Fibroblast of lung (primary cell): Measurements from ENCODE around the gene PFDN6. TPM values are rescaled to one million over a fixed set of nuclear protein-coding genes. Genes with fewer than 3 reads are reported as not detected.

Experiments
- DNase-seq, 2 donors: peaks; one replicate each; pipeline versions ENCODE4 v3.0.0 to v3.0.0-alpha.2; 2010; ENCODE audit warnings: low read depth in 2 of 2
- H2AFZ ChIP-seq: 2 replicates; pipeline ENCODE4 v1.5.1; 2012; ENCODE audit warnings: low read length, control low read depth, inconsistent platforms
- H3K27ac ChIP-seq: 2 replicates; pipeline ENCODE4 v1.5.1; 2011; ENCODE audit warnings: low read length, control low read depth; ENCODE audit not compliant: insufficient read depth
- H3K27me3 ChIP-seq: 2 replicates; pipeline ENCODE4 v1.5.1; 2011; ENCODE audit warnings: mild to moderate bottlenecking, low read length; ENCODE audit not compliant: control insufficient read depth, insufficient read depth
- H3K36me3 ChIP-seq: 2 replicates; pipeline ENCODE4 v1.5.1; 2011; ENCODE audit warnings: low read length; ENCODE audit not compliant: control insufficient read depth, insufficient read depth
- H3K4me1 ChIP-seq: 2 replicates; pipeline ENCODE4 v1.5.1; 2011; ENCODE audit warnings: low read length; ENCODE audit not compliant: control insufficient read depth, insufficient read depth; ENCODE audit errors: extremely low read depth
- H3K4me2 ChIP-seq: 2 replicates; pipeline ENCODE4 v1.5.1; 2011; ENCODE audit warnings: low read length, control low read depth; ENCODE audit not compliant: insufficient read depth; ENCODE audit errors: extremely low read depth
- H3K4me3 ChIP-seq, 4 experiments: fragments of 200-600 bp in 1 of 4; sonication (generic) in 1 of 4; replicated peaks in 1 of 4; 2 replicates each; pipeline ENCODE4 v1.5.1; 2011 to 2016; ENCODE audit warnings: low read length in 4 of 4, low read depth in 3 of 4, mild to moderate bottlenecking in 3 of 4, control low read depth in 2 of 4, inconsistent platforms in 1 of 4, mixed read lengths in 1 of 4; ENCODE audit not compliant: insufficient read depth in 1 of 4; ENCODE audit errors: control extremely low read depth in 1 of 4
- H3K79me2 ChIP-seq: 2 replicates; pipeline ENCODE4 v1.5.1; 2012; ENCODE audit warnings: mild to moderate bottlenecking, low read length, inconsistent platforms; ENCODE audit not compliant: control insufficient read depth, insufficient read depth
- H3K9ac ChIP-seq: 2 replicates; pipeline ENCODE4 v1.5.1; 2011; ENCODE audit warnings: mild to moderate bottlenecking, low read length, control low read depth; ENCODE audit not compliant: insufficient read depth
- H3K9me3 ChIP-seq: 2 replicates; pipeline ENCODE4 v1.5.1; 2012; ENCODE audit warnings: low read depth, low read length; ENCODE audit not compliant: control insufficient read depth, insufficient read depth
- H4K20me1 ChIP-seq: 2 replicates; pipeline ENCODE4 v1.5.1; 2011; ENCODE audit warnings: low read length; ENCODE audit not compliant: control insufficient read depth, insufficient read depth; ENCODE audit errors: extremely low read depth
- CTCF ChIP-seq, 2 donors: IDR thresholded peaks in 1 of 2; conservative IDR thresholded peaks in 1 of 2; 1 replicate in 1 of 2; 2 replicates in 1 of 2; pipeline ENCODE4 v1.5.1; 2011 to 2012; ENCODE audit warnings: low read length in 2 of 2, control low read depth in 1 of 2, inconsistent platforms in 1 of 2, low read depth in 1 of 2, mild to moderate bottlenecking in 1 of 2
- EZH2 ChIP-seq: IDR thresholded peaks from 2 replicates; pipeline ENCODE4 v1.5.1; 2012; ENCODE audit warnings: low read length, control low read depth, mild to moderate bottlenecking; ENCODE audit errors: missing control alignments
- polyA plus RNA-seq, 2 donors: library from polyadenylated mRNA; depleted of rRNA in 1 of 2; stranded (reverse) in 1 of 2; unstranded in 1 of 2; fragments of >200 nt; gene quantifications; 2 replicates each; pipeline ENCODE4 v1.2.1, GENCODE V29; 2011 to 2012; ENCODE audit warnings: missing spikeins in 1 of 2
- total RNA-seq: library from RNA; depleted of rRNA; stranded (reverse); fragments of >200 nt; gene quantifications from 2 replicates; pipeline ENCODE4 v1.2.1, GENCODE V29; 2014

The PFDN6 gene
- total and polyA plus RNA-seq, 2 donors (not counting 1 experiment from before 2014, with no cell fraction given) = 39.8 to 46.7 TPM

GRCh38 chr6:33315793-33316602 is 26.6 kb downstream of the PFDN6 start:
- H3K9ac ChIP-seq = no peak overlapping the region
- peaks cover 14% of the 10 kb centered on the region for H3K36me3 ChIP-seq
- no peak for DNase-seq
- no peak overlapping the region for H3K4me2 ChIP-seq
- H2AFZ ChIP-seq = no peak overlapping the region
- H3K4me1 ChIP-seq = peaks cover 32% of the 10 kb centered on the region
- peaks cover 52% of the 10 kb centered on the region for H3K79me2 ChIP-seq
- no peak overlapping the region for H3K4me3 ChIP-seq
- TF ChIP-seq EZH2 = no peak
- no peak for TF ChIP-seq CTCF (conservative IDR thresholded peaks at IDR 0.05 in 1 of 2, IDR thresholded peaks at IDR 0.05 in 1 of 2; ENCODE audit: low read depth in 1 of 2, low read length in 2 of 2)
- no peaks in the 10 kb centered on the region for H4K20me1 ChIP-seq
- no peaks in the 10 kb centered on the region for H3K9me3 ChIP-seq
- no peaks in the 10 kb centered on the region for H3K27me3 ChIP-seq
- no peak overlapping the region for H3K27ac ChIP-seq

- Histone ChIP-seq H3K36me3 (peaks cover 14% of the 10 kb centered on the region), H3K4me2 (peak overlapping the region; percentile 40), H3K4me3 (peak overlapping the region; percentile 36 to 60 (median 46)), H3K79me2 (peaks cover 55% of the 10 kb centered on the region), H3K27me3 (no peaks in the 10 kb centered on the region), H3K9me3 (no peaks in the 10 kb centered on the region), H3K4me1 (peaks cover 40% of the 10 kb centered on the region), H3K27ac (no peak overlapping the region), H3K9ac (no peak overlapping the region), H2AFZ (no peak overlapping the region), H4K20me1 (no peaks in the 10 kb centered on the region)
- no peak for TF ChIP-seq CTCF (conservative IDR thresholded peaks at IDR 0.05 in 1 of 2, IDR thresholded peaks at IDR 0.05 in 1 of 2; ENCODE audit: low read depth in 1 of 2, low read length in 2 of 2)
- TF ChIP-seq EZH2 = no peak
- DNase-seq = no peak
These were observed 27.4 kb downstream of the PFDN6 start for GRCh38 chr6:33316603-33317418.

GRCh38 chr6:33317419-33317668 is 27.9 kb downstream of the PFDN6 start:
- no peaks in the 10 kb centered on the region for H3K9me3 ChIP-seq
- no peak for TF ChIP-seq EZH2
- TF ChIP-seq CTCF (conservative IDR thresholded peaks at IDR 0.05 in 1 of 2, IDR thresholded peaks at IDR 0.05 in 1 of 2; ENCODE audit: low read depth in 1 of 2, low read length in 2 of 2) = no peak
- no peak overlapping the region for H3K4me2 ChIP-seq
- H3K9ac ChIP-seq = no peak overlapping the region
- H2AFZ ChIP-seq = no peak overlapping the region
- H3K36me3 ChIP-seq = peaks cover 14% of the 10 kb centered on the region
- H3K27me3 ChIP-seq = no peaks in the 10 kb centered on the region
- peaks cover 55% of the 10 kb centered on the region for H3K79me2 ChIP-seq
- peaks cover 40% of the 10 kb centered on the region for H3K4me1 ChIP-seq
- H4K20me1 ChIP-seq = no peaks in the 10 kb centered on the region
- DNase-seq = no peak
- no peak overlapping the region for H3K27ac ChIP-seq
- peak overlapping the region; percentile 36 to 60 (median 46) for H3K4me3 ChIP-seq
